Activated T-helper 1 cell treated with anti-CD3 and anti-CD28 coated beads, Interleukin-2, amount 50 U/mL, for 16 hours (primary cell): ENCODE data around the gene PIP5K1C.

ENCODE experiments used
- DNase-seq, 2 donors: peaks; one replicate each; pipeline ENCODE4 v3.0.0-alpha.2; 2020; ENCODE audit warnings: low read depth in 1 of 2, low spot score in 1 of 2

Gene PIP5K1C

GRCh38 chr19:3611841-3612240, 88.4 kb downstream of the PIP5K1C start:
- DNase-seq, result no peak

GRCh38 chr19:3610745-3611717, 89.2 kb downstream of the PIP5K1C start:
- no peak for DNase-seq

DNA sequence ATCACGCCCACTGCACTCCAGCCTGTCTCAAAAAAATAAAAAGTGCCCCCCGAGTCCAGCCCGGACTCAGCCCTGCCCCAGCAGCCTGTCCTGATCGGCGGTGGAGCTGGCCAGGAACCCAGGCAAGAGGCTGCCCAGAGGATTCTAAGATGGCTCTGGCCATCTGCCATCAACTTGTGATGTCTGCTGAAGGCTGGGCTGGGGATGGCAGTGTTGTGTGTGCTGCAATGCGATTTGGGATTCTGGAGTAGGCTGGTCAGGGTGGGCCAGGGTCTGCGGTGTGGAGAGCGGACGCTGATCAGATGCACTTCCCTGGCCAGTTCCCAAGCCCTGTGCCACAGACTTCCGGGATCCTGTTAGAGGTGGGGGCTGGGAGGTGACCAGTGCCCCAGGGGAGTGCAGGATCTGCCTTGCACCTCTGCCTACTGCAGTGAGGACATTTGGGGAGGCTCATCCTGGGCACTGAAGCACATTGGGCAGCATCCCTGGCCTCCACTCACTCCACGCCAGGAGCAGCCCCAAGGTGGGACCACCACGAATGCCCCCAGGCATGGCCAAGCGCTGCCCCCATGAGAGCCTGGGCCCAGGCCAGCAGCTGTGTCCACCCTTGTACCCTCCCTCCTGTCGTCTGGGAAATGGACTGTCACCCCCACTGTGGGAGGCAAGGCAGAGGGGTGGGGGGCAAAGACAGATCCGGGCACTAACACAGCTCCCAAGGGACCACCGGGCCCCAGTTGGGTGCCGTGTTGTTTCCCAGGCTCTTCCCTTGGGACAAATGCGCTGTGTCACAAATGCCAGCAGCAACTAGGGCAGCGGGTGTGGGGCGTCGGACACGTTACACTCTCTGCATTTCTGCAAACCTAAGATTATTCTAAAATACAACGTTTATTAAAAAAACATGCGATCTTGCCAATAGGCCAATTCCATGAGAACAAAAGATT, 90.2 kb downstream of the PIP5K1C start:
- DNase-seq, result no peak

GRCh38 chr19:3608750-3609322, 91.4 kb downstream of the PIP5K1C start:
- no peak for DNase-seq

DNA sequence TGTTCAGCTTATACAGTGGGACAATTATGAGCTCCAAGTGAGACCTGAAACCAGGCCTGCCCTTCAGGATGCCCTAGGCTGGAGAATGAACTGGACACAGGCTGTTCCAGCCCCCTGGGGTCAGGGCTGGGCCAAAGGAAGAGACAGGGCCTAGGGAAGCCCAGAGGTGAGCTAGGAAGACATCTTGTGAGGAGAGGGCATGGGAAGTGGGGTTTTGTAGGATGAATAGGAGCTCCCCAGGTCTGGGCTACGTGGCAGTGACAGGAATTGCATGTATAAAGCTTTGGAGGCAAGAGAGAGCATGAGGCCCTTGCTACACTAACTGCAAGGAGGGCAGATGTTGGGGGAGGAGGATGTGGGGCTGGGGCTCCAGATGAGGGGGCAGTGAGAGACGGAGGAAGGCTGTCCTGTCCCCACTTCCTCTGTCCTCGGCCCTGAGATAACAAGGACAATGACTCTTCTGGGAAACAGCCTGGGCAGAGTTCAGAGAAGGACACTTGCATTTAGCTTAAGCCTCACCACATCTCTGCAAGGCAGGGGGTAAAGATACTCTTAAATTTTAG, 92.1 kb downstream of the PIP5K1C start:
- DNase-seq, result no peak

GRCh38 chr19:3607303-3608078, 92.8 kb downstream of the PIP5K1C start:
- DNase-seq, result no peak

DNA sequence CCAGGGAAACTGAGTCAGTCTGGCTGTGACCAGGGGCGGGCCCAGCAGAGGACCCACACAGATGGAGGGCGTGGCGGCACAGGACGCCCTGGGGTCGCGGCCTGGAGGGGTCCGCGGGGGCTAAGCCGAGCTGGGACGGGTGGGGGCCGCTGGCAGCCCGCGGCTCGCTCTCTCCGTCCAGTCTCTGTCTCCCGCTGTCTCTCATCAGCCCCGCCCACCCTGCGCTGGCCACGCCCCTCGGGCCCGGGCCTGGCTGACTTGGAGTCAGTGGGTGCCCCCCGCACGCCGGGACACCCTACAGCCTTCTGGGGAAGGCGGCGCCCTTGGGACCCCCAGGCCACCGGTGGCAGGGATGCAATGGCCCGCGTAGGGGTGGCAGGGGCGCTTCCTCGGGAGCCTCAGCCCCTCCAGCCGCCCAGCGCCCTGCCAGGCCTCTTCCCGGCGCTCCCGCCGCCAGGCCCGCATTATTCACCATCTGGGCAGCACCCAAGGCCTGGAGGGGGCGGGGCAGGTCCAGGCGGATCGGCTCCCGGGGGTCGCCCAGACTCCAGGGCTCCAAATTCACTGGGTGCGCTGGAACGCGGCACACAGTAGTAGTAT, 93.5 kb downstream of the PIP5K1C start, which contains the start of gene TBXA2R:
Gene TBXA2R, minus strand, starts transcription at position 186 of the 600 bp plus-strand sequence. CDS start 6,241 bp downstream, outside the sequence.
- DNase-seq, result peak in 1 of 2 donors; percentile 21

DNA sequence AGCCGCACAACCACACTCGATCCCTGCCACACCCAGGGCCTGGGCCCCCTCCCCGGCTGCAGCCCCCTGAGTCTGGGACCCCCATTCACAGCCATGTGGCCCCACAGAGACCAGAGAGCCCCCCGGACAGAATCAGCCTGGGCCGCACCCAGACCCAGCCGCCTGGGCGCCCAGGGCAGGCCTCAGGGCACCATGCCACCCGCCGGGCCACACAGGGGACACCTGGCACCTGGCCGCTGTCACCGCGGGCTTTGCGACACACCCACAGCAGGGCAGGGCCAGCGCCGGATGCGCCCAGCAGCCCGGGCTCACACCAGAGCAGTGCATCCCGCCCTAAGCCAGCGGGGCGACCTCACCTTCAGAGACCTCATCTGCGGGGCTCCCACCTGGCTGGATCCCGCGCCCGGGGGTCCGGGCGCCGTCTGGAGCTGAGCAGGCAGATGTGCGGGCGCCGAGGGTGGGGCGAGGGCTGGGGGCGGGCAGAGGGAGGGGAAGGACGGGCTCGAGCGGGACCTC, 94.0 kb downstream of the PIP5K1C start:
- no peak for DNase-seq

GRCh38 chr19:3605770-3606169, 94.5 kb downstream of the PIP5K1C start:
- DNase-seq, result no peak

- no peak for DNase-seq
Measured at GRCh38 chr19:3605361-3605760, 94.9 kb downstream of the PIP5K1C start.

DNA sequence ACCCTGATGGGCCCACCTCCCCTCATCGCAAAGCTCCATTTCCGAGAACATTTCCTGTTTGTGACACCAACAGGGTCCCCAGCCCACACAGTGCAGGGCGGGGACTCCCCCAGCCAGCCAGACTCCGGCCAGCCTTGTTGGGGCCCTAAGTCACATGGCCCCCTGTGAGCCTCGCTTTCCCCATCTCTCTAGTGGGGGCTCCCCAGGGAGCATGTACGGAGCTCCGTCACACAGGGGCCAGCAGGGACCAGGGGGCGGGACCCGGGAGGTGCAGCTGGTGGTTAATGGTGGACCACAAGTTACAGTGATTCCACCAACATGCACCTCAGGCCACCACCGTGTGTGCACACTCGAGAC, 95.3 kb downstream of the PIP5K1C start:
- DNase-seq, result no peak

DNA sequence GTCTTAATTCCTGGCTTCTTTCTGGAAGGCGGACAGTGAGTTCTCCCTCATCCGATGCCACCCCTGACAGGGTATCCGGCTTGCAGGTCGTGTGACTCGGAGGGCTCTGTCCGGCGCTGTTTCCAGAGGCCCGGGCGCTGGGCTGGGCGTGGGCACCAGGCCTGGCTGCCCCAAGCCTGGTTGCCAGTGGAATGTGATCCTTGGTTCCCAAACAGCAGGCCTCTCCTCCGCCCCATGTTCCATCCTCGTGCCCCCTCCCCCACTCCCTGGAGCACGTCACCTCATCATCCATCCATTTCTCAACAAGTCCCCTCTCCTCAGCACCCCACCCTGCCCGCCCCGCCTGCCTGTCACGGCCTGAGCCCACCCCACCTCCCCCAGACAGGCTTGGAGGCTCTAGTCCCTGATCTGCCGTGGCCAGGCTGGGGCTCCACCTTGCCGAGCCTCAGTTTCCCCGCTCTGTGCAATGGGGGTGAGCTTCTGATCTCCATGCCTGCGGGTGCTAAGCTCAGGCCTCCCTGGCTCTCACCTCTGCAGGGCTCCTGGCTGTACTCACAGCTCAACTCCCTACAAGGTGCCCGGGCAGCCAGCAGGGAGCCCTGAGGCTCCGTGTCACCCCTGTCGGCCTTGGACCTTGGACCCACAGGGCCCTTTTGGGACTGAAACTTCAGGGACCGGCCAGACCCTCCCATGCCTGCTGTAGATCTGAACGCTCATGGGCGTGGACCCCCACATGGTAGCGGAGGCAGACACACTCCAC, 95.9 kb downstream of the PIP5K1C start:
- no peak for DNase-seq

- DNase-seq, result no peak
Measured at GRCh38 chr19:3603121-3603811, 97.0 kb downstream of the PIP5K1C start.

DNA sequence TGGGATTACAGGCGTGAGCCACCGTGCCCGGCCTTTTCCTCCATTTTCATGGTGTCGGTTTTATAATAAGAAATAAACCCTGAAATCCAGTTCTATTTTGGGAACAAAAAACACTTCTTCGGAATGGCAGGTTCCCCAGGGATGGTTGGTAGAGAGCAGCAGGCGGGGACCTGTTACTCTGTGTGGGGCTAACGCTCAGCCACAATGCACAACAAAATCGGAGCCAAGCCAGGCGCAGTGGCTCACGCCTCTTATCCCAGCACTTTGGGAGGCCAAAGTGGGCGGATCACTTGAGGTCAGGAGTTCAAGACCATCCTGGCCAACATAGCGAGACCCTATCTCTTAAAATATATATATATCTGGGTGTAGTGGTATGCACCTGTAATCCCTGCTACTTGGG, 99.2 kb downstream of the PIP5K1C start:
- no peak for DNase-seq

- DNase-seq, result no peak
Measured at GRCh38 chr19:3599776-3600187, 100.5 kb downstream of the PIP5K1C start.

- no peak for DNase-seq
Measured at GRCh38 chr19:3595521-3596061, 104.7 kb downstream of the PIP5K1C start.

DNA sequence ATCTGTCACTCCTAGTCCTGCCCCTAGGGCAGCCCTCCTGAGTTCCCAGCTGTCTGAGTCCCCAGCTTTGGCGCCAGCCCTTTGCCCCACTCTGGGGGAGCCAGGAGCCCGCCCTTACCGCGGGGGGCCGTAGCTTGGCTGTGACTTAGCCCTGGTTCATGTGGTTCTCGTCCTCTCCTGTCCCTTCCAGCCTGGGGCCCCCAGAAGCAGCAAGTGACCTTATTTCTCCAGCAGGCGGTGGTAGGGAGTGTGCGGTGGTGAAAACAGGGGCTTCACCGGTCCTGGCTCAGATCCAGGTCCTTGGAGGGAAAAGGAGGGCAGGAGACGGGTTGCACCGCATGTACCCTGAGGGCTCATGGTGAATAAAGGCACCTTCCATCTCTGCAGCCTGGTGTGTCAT, 107.1 kb downstream of the PIP5K1C start:
- no peak for DNase-seq
